Loucy (cell line): ENCODE measurements around the gene BANK1.

Experiments
- CTCF ChIP-seq: fragments of 200-600 bp; sonication (generic); conservative IDR thresholded peaks from 2 replicates; pipeline ENCODE4 v1.5.1; 2014; ENCODE audit warnings: mild to moderate bottlenecking, antibody characterized with exemption, low read length
- EZH2phosphoT487 ChIP-seq: fragments of 200-600 bp; IDR thresholded peaks from 2 replicates; pipeline ENCODE4 v1.6.1; 2018; ENCODE audit warnings: antibody characterized with exemption, mild to moderate bottlenecking, moderate library complexity, borderline replicate concordance

DNA sequence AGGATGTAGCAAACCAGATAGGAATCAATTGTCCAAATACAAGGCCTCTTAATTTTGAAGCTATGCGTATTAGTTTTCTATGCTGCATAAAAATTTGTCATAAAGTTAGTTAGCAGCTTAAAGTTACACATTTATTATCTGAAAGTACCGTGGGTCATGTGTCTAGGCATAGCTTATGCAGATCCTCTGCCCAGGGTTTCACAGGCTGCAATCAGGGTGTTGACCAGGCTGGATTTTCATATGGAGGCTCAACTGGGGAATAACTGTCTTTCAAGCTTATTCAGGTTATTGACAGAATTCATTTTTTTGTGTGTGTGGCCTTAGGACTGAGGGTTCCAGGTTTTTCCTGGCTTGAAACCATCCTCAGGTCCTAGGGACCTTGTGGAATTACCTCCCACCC is 289.7 kb downstream of the BANK1 start:
- TF ChIP-seq EZH2phosphoT487 = no peak
- no peak for TF ChIP-seq CTCF
